Choroid plexus epithelial cell (primary cell): ENCODE data around the gene TBRG4.

Experiments
- DNase-seq: peaks from one replicate; pipeline ENCODE4 v3.0.0-alpha.2; 2010; ENCODE audit warnings: low read depth
- H3K4me3 ChIP-seq: 2 replicates; pipeline ENCODE4 v1.5.1; 2011; ENCODE audit warnings: low read depth, mild to moderate bottlenecking, control low read depth, low read length, moderate library complexity
- TF ChIP-seq, protein P1 (sequence below): conservative IDR thresholded peaks from 2 replicates; pipeline ENCODE4 v1.5.1; 2011; ENCODE audit warnings: low read depth, mild to moderate bottlenecking, control low read depth, inconsistent platforms, low read length, moderate library complexity

TBRG4 gene

DNA sequence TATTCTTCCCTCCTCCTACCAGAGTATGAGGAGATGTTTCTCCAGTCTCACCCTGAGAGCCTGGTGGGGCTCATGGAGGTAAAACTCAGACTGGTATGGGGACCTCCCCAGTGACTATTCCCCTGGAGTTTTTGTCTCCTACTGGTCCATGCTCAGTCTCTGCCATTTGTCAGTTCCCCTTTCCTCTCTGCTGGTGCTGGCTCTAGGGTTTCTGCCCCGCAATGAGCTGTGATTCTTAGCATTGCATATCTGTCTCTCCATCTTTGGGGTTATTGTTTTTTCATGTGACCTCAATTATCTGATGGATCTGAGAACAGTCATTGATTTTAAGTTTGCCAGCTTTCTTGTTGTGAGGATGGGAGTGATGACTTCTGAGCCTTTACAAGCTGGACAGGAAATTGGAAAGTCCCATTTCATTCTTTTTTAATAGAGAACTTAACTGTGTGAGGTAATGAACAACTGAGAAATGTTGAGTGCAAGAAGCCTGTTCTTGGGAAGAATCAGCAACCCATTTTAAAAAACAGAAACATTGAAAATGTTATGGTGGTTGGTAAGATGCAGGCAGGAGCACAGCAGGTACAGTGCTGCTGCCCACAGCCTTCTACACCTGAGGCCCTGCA lies 49.6 kb downstream of the TBRG4 start:
- no peak for DNase-seq
- no peak overlapping the region for H3K4me3 ChIP-seq
- TF ChIP-seq, protein P1, sequence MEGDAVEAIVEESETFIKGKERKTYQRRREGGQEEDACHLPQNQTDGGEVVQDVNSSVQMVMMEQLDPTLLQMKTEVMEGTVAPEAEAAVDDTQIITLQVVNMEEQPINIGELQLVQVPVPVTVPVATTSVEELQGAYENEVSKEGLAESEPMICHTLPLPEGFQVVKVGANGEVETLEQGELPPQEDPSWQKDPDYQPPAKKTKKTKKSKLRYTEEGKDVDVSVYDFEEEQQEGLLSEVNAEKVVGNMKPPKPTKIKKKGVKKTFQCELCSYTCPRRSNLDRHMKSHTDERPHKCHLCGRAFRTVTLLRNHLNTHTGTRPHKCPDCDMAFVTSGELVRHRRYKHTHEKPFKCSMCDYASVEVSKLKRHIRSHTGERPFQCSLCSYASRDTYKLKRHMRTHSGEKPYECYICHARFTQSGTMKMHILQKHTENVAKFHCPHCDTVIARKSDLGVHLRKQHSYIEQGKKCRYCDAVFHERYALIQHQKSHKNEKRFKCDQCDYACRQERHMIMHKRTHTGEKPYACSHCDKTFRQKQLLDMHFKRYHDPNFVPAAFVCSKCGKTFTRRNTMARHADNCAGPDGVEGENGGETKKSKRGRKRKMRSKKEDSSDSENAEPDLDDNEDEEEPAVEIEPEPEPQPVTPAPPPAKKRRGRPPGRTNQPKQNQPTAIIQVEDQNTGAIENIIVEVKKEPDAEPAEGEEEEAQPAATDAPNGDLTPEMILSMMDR: no peak

DNA sequence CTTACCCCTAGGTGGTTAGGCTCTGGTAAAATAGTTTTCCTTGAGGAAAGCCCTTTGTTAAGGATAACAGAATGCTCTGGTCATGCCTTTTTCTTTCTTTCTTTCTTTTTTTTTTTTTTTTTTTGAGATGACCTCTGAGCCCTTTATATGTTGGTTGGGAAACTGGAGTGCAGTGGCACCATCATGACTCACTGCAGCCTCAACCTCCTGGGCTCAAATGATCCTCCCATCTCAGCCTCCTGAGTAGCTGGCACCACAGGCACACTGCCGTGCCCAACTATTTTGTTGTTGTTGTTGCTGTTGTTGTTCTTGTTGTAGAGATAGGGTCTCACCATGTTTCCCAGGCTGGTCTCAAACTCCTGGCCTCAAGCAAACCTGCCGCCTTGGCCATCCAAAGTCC lies 50.1 kb downstream of the TBRG4 start:
- DNase-seq: no peak
- TF ChIP-seq, protein P1: no peak
- H3K4me3 ChIP-seq: no peak overlapping the region

DNA sequence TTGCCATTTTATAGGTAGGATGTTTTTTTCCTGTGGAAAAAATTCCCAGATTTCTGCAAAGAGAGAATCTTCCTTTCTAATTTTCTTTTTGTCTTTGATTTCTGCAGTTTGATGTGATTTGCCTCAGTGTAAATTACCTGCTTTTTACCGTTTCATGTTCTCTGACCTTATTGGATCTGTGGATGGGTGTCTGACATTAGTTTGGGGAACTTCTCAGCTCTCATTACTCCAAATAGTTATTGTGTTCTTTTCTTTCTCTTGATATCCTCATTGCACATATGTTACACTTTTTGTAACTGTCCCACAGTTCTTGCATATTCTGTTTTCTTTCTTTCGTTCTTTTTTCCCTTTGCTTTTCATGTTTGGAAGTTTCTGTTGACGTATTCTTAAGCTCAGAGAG lies 51.2 kb downstream of the TBRG4 start:
- H3K4me3 ChIP-seq: no peak overlapping the region
- TF ChIP-seq, protein P1: no peak

DNA sequence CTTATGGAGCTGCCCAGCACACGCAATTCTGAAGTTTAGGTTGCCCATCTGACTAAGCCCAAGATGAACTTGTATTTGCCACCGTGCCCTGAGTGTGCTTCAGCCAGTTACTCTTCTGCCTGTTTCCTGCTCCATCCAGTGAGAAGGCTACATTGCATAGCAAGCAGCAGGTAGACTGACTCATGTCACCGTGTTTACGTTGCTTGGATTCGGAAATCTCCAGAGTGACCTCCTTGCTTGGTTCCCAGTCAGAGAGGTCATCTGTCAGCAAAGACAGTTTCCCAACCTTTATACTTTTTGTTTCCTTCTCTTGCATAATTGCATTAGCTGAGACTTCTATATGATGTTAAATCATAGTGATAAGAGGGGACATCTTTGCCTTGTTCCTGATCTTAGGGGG lies 53.6 kb downstream of the TBRG4 start:
- no peak for DNase-seq
- TF ChIP-seq, protein P1: no peak
- H3K4me3 ChIP-seq: no peak overlapping the region

More for the DNA sequence above, 51.2 kb downstream of the TBRG4 start:
- no peak for DNase-seq

DNA sequence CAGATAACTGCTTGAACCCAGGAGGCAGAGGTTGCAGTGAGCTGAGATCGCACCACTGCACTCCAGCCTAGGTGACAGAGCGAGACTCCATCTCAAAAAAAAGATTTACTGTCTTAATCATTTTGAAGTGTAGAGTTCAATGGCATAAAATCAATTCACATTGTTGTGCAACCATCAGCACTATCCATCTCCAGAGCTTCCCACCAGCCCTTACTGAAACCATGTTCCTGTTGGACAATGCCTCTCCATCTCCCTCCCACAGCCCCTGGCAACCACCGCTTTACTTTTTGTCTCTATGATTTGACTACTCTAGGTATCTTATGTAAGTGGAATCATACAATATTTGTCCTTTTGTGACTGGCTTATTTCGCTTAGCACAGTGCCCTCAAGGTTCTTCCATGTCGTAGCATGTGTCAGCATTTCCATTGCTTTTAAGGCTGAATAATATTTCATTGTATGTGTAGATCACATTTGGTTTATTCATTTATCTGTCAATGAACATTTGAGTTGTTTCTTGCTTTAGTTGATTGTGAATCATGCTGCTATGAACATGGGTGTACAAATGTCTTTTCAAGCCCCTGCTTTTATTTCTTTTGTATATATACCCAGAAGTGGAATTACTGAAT lies 55.8 kb downstream of the TBRG4 start:
- H3K4me3 ChIP-seq: no peak overlapping the region
- DNase-seq: no peak
- TF ChIP-seq, protein P1: no peak

DNA sequence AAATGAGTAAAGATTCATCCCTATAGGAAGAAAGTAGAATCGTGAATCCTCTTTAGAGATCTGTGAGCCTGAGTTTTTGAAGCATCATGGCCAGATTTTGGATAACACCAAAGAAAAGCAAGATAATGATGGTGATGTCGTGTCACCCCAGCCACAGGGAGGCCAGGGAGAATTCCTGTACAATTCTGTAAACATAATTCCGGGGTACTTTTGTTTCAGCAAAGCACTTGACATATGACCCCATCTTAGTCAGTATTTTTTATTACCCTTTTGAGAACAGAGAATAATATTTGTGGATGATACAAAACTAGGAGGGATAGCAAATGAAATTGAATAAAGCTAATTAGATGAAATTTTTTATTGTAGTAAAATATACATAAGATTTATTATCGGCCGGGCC lies 56.5 kb downstream of the TBRG4 start:
- TF ChIP-seq, protein P1: no peak
- DNase-seq: no peak
- H3K4me3 ChIP-seq: no peak overlapping the region

DNA sequence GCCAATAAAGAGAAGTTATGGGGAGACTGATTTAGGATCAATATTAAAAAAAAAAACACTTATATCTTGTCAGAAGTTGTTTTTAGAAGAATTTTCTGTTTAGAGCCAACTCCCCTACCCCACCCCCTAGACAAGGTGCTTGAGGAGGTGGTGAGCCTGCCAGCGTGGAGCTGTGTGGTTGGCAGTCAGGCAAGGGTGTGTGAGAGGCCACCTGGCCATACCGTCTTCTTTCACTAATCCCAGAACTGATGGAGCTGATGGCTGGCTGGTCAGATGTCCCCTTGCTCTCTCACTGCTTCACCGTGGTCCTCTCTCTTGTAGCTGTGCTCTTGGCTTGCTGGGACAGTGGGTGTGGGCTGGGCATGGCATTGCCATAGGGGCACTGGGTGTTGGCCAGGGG lies 57.1 kb downstream of the TBRG4 start:
- DNase-seq: no peak
- TF ChIP-seq, protein P1: no peak
- H3K4me3 ChIP-seq: no peak overlapping the region
